Measurements from ENCODE around the gene IQSEC3. TPM values are rescaled to one million over a fixed set of nuclear protein-coding genes. Genes with fewer than 3 reads are reported as not detected.
A peak's percentile ranks its signal among the peaks of the same experiment; 100 is the strongest.

The IQSEC3 gene
- total RNA-seq, 1 donor from 2014 or later = not detected

- no peak for DNase-seq (ENCODE audit: low read depth)
These were observed 71.8 kb downstream of the IQSEC3 start for GRCh38 chr12:138171-138897.

- no peak for DNase-seq (ENCODE audit: low read depth)
These were observed 72.4 kb downstream of the IQSEC3 start for GRCh38 chr12:138898-139534.

- no peak for DNase-seq (ENCODE audit: low read depth)
These were observed 73.0 kb downstream of the IQSEC3 start for GRCh38 chr12:139585-139984.

- no peak for DNase-seq (ENCODE audit: low read depth)
These were observed 73.6 kb downstream of the IQSEC3 start for GRCh38 chr12:140162-140561.

- DNase-seq (ENCODE audit: low read depth) = peak; percentile 23
These were observed 77.5 kb downstream of the IQSEC3 start for GRCh38 chr12:143964-144649.

- DNase-seq (ENCODE audit: low read depth) = no peak
These were observed 78.2 kb downstream of the IQSEC3 start for GRCh38 chr12:144650-145284.

GRCh38 chr12:145369-145960, 78.9 kb downstream of the IQSEC3 start:
- DNase-seq (ENCODE audit: low read depth) = no peak

- no peak for DNase-seq (ENCODE audit: low read depth)
These were observed 80.7 kb downstream of the IQSEC3 start for GRCh38 chr12:147242-147641.

- no peak for DNase-seq (ENCODE audit: low read depth)
These were observed 82.3 kb downstream of the IQSEC3 start for GRCh38 chr12:148676-149416.

GRCh38 chr12:151579-151978, 85.0 kb downstream of the IQSEC3 start:
- no peak for DNase-seq (ENCODE audit: low read depth)

GRCh38 chr12:152440-152839, 85.9 kb downstream of the IQSEC3 start:
- DNase-seq (ENCODE audit: low read depth) = no peak

- peak; percentile 66 for DNase-seq (ENCODE audit: low read depth)
These were observed 86.6 kb downstream of the IQSEC3 start for GRCh38 chr12:153080-153746.

- no peak for DNase-seq (ENCODE audit: low read depth)
These were observed 87.5 kb downstream of the IQSEC3 start for GRCh38 chr12:154058-154457.

GRCh38 chr12:155006-155405, 88.4 kb downstream of the IQSEC3 start:
- no peak for DNase-seq (ENCODE audit: low read depth)

GRCh38 chr12:155646-156045, 89.1 kb downstream of the IQSEC3 start:
- no peak for DNase-seq (ENCODE audit: low read depth)

- no peak for DNase-seq (ENCODE audit: low read depth)
These were observed 90.4 kb downstream of the IQSEC3 start for GRCh38 chr12:156945-157344.

- no peak for DNase-seq (ENCODE audit: low read depth)
These were observed 91.1 kb downstream of the IQSEC3 start for GRCh38 chr12:157644-158043.

GRCh38 chr12:159156-159782, 92.7 kb downstream of the IQSEC3 start:
- no peak for DNase-seq (ENCODE audit: low read depth)

GRCh38 chr12:160858-161257, 94.3 kb downstream of the IQSEC3 start:
- no peak for DNase-seq (ENCODE audit: low read depth)

- DNase-seq (ENCODE audit: low read depth) = no peak
These were observed 95.3 kb downstream of the IQSEC3 start for GRCh38 chr12:161823-162222.
